HL-60/S4 (cell line): ENCODE measurements around the gene TAS1R2.

ENCODE experiments used
- in situ Hi-C: fragments of 300-500 bp; cut with MboI; formaldehyde crosslinking; loops from 2 replicates; pipeline ENCODE4 v1.14.3; 2022; ENCODE audit warnings: low sequenced_read_pairs

TAS1R2 gene

DNA sequence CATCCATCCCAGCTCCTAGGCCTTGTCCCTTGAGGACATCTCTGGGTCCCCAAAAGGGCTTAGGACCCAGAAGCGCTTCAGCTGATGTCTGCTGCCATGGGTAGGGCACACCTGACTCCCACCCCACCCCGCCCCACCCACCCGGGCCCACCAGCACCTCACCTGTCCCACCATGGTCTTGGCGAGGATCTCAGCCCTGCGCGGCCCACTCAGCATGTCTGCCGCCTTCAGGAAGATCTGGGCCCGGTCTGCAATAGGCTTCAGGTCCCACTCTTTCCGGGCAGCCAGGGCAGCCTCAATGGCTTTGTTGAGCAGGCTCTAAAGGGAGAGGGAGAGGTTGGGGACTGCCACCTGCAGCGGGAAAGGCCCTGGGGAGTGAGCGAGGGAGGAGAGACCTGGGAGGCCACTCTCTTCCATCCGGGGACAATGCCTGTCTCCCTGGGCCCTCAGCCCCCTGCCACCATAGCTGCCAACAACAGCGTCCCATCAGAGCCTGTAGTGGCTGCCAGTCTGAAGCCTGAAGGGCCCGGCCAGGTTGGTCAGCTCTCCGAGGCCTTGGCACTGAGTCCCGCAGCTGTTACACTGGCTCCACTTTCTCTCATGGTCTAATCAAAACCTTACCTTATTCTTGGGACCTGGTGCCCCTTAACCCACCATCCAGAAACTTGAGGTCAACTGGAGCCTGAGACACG lies 26.0 kb upstream of the TAS1R2 start:
- in situ Hi-C loops = loop anchor here (25.0 kb wide), 1 partner anchor 777 kb away; the partner anchor contains the start of gene HTR6

DNA sequence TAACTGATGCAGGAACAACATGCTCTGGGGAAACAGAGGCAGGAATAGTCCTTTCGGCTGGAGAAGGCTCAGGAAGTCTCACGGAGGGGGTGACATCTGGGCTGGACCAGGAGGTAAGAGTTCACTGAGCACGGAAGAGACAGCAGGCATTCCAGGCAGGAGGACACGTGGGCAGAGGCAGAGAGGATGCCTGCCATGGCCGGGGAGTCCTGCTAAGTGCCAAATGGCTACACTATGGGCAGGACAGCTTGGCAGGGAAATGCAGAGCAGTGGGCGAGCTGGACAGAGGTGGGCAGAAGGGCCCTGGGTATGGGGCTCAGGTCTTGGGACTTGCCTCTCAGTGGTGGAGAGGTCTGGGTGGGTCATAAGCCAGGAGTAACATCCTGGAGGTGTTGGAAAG lies 25.3 kb upstream of the TAS1R2 start:
- in situ Hi-C loops = loop anchor here (25.0 kb wide), 1 partner anchor 778 kb away; the partner anchor contains the start of gene HTR6

DNA sequence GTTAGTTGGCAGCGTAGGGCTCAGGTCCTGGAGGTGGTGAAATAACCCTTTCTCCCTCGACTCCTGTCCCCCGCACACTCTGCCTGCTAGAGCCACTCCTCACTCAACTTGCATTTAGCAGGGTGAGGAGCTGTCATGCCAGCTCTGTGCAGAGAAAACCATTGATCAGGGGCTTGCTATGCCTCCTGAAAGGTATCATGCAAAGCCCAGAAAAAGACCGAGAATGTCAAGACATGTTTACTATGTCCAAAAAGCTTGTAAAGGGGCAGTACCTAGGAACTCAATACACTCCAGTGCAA lies 24.9 kb upstream of the TAS1R2 start:
- in situ Hi-C loops = loop anchor here (25.0 kb wide), 1 partner anchor 778 kb away; the partner anchor contains the start of gene HTR6

DNA sequence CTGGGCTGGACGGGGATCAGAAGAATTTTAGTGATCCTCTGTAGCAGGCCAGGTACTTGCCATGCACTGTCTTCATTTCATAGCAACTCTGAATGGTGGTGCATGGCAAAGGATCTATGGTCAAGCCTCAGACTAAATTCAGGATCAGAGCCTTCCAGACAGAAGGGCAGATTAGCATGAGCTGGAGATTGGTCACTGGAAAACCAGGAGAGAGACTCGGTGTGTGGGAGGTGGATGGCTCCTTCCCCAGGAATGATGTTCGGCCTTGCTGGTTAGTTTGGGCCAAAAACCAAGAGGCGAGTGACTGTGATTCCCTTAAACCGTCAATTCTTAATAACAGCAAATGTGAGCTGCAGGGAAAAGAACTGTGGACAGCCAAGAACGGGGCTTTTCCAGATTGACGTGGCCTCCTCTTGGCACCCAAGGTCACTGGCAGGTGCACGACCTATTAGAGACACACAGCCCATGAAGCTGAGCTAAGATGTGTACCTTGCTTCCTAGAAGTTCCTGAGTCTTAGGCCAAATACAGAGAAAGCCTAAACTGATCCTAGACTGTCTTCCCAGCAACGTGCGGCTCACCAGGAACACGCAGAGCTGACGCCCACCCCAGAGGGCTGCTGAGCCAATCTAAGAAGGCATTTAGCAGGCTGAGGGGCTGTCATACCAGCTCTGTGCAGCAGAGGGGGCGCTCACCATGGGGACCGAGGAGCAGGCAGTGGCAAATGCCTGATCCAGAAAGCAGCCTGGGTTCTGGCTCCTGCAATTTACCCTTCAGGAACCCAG lies 24.4 kb upstream of the TAS1R2 start:
- in situ Hi-C loops = loop anchor here (25.0 kb wide), 1 partner anchor 778 kb away; the partner anchor contains the start of gene HTR6

DNA sequence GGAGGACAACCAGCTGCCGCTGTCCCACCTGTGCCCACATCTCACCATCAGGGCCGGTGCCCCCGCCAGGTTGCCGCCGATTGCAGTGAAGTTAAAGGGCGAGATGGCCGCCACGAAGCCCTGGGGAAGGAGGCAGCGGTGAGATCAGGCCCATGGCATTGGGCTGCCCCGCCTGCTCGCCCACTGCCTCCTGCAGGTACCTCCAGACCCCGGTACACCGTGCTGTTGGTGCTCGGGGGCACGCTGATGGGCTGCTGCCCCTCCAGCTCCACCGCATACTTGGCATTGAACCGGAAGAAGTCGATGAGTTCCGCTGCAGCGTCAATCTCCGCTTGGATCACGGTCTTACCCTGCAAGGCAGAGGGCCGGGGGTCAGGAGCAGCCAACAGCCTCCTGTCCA lies 23.6 kb upstream of the TAS1R2 start:
- in situ Hi-C loops = loop anchor here (25.0 kb wide), 1 partner anchor 779 kb away; the partner anchor contains the start of gene HTR6

DNA sequence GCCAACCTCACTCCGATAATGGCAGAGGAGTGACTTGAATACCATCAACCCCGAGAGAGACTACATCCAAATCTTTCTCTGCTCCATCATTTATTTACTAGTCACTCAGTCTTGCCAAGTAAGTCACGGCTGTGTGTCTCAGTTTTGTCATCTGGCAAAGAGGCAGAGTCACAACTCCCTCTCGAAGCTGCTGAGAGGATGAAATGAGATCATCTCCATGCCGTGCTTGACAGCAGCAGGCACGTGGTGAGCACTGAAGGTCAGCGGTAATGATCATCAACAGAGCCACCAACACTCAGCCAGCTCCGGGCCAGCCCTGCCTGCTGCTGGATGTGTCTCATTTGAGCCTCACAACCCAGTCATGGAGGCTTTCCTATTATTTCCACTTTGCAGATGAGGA lies 23.0 kb upstream of the TAS1R2 start:
- in situ Hi-C loops = loop anchor here (25.0 kb wide), 1 partner anchor 780 kb away; the partner anchor contains the start of gene HTR6

DNA sequence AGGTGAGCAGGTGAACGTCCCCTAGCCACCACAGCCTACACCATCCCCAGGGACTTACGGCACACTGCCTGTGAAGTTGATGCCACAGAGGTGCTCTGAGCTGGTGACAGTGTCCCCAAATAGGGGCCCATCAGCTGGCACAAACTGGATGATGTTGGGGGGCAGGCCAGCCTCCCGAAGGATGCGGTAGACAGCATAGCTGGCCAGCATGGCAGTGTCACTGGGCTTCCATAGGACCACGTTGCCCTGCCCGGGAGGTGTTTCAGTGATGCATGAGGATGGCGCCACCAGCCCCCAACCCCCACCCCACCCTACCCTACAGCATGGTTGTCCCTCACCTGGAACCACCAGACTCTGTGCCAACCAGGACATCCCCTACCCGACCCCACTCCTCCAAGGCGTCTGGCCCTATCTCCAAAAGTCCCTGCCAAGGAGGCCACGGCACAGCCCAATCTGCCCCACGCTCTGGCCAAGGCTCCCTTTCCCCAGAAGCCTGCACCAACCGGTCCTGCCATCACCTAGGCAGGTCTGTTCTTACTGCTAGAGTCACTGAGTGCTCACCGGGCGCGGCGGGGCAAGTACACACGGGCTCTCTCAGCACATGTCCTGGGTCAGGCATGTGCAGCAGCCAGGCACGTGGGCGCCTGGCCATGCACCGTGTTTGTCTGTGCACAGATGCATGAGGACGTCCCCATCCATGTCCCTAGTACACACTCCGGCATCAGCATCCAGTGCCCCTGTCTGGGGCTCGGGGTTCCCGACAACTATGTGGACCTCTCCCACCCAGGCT lies 22.4 kb upstream of the TAS1R2 start:
- in situ Hi-C loops = loop anchor here (25.0 kb wide), 1 partner anchor 780 kb away; the partner anchor contains the start of gene HTR6

DNA sequence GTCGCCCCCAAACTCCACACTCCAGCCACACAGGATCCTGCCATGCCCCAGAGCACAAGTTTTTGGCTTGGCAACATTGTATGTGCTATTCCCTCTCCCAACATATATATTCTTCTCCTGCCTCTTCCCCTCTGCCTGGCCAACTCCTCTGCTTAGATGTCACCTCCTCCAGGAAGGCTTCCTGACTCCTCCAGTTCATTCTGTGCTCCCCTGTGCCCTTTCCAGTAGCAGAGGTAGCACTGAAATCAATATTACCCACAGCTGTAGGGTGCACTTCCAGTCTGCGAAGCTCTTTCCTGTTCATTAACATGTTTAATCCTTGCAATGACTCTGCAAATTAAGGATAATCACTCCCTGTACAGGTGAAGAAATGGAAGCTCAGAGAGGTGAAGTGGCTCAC lies 21.7 kb upstream of the TAS1R2 start:
- in situ Hi-C loops = loop anchor here (25.0 kb wide), 1 partner anchor 781 kb away; the partner anchor contains the start of gene HTR6

DNA sequence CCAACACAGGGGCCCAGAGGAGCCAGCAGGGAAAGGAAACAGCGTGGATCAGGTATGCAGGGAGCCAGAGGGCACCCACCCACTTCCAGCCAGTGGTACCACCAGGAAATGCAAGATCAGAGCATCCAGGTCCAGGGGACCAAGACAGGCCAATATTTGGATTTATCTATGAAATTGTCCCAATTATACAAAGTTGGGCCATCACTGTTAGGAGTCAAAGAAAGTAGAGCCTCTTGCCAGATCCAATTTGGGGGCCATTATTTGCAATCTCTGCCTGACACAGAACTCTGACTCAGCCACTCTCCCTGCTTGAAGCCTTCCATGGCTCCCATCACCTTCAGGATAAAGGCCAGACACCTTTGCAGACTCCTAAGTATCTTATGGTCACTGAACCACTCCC lies 21.1 kb upstream of the TAS1R2 start:
- in situ Hi-C loops = loop anchor here (25.0 kb wide), 1 partner anchor 782 kb away; the partner anchor contains the start of gene HTR6

DNA sequence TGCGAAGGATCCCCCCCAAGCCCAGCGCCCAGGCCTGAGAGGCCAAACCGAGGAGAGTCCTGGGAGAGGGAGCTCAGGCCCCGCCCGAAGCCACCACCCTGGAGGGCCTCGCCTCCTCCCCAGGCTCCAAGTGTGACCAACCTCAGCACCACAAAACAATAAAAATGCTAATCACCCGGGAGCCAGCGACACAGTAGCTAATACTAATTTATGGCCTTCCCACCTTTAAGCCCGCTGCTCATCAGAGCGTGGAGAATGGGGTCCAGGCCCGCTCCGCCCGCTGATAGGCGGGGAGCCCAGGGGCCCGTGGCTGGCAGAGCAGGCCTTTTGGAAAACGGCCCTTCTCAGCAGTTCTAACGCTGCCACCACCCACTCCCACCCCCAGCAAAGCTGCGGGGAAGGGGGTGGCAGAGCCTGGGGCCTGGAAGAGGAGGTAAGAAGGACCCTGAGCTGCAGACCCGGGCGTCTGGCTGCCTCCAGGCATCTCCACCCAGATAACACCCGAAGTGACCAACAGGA lies 20.4 kb upstream of the TAS1R2 start:
- in situ Hi-C loops = loop anchor here (25.0 kb wide), 1 partner anchor 782 kb away; the partner anchor contains the start of gene HTR6

DNA sequence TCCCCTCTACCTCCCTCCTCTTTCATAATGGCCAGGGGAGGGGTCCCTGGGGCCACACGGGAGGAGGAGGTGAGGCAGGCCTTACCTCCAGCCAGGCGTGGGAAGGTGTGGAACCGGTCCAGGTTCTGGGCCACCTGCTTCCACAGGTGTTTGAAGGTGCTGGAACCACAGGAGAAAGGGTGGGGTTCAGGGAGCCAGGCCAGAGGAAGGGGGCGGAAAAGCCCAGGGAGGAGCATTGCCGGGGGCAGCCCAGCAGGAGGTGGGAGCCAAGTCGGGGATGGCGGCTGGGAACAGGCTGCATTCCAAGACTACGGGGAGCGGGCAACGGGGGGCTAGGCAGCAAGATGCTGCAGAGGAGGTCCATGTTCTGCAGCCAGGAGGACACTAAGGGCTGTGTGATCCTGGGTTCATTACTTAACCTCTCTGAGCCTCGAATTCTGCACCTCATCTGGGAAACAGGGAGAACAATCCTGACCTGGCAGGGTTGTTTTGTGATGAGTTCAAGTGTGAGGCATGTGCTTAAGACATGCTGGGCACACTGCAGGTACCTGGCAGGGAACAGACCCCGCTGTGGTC lies 19.8 kb upstream of the TAS1R2 start:
- in situ Hi-C loops = loop anchor here (25.0 kb wide), 1 partner anchor 783 kb away; the partner anchor contains the start of gene HTR6

DNA sequence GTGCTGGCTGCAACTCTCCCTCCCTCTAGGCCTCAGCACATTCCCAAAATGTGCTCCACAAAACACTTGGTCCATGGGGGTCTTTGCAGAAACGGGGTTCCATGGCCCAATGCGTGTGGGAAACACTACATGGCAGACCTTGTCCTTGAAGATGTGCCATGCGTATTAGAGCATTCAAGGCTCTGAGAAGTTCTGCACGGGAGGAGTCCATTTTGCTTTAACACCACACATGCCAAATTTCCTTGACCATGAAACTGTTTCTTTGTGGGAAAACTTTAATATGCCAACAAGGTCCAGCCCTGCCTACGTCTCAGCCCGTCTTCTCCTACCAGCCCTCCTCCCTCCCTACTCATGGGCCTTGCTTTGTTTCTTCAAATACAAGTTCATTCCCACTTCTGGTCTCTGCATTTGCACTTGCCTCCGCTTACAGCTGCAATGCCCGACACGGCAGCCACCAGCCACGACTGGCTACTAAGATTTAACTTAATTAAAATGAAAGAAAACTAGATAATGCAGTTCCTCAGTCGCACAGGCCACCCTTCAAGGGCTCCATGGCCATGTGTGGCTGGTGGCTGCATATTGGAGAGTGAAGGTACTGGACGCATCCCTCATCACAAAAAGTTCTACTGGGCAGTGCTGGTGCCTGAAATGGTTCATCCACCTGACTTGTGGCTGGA lies 19.2 kb upstream of the TAS1R2 start:
- in situ Hi-C loops = loop anchor here (25.0 kb wide), 1 partner anchor 784 kb away; the partner anchor contains the start of gene HTR6

DNA sequence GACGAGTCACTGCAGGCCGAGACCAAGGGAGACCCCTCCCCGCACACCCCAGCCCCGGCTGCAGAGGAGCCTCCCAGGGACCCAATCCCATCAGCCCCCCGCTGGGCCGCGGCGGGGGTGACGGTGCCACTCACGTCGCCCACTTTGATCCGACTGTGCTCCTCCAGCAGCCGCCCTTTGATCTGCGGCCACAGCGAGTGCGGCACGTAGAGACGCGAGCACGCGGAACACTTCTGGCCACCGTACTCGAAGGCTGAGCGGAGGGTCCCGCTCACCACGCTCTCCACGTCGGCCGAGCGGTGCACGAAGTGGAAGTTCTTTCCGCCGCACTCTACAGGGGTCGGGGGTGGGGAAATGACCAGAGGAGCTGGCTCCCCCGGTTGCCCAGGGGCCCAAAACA lies 17.8 kb upstream of the TAS1R2 start:
- in situ Hi-C loops = loop anchor here (25.0 kb wide), 1 partner anchor 785 kb away; the partner anchor contains the start of gene HTR6

DNA sequence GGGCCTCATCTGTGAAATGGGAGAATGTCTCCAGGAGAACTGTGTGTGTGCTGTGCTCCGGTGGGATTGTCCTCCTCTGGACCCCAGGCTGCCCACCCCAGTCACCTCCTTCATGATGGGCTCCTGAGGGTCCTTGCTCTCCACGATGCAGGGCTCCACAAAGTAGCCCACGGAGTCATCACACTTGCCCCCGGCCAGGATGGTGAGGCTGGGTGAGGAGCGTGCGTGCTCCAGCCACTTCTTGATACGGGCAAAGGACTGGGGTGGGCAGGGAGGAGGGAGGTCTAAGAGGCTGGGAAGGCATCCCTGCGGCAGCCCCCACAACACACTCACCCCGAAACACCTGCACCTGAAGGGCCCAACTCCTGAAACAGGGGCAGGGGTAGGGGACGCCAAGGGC lies 16.8 kb upstream of the TAS1R2 start:
- in situ Hi-C loops = loop anchor here (25.0 kb wide), 1 partner anchor 786 kb away; the partner anchor contains the start of gene HTR6

DNA sequence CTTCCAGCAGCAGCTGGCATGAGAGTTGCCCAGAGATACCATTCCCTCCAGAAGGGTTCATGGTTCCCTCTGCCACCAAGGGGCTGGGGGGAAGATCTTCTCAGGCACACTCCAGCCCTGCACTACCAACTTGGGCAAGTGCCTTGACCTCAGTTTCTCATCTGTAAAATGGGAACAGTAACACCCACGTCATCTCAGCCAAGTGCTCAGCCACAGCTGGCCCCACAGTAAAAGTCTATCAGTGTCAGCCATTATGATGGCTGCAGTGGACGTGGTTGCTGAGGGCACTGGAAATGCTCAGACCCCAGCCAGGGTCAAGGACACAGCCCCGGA lies 16.3 kb upstream of the TAS1R2 start:
- in situ Hi-C loops = loop anchor here (25.0 kb wide), 1 partner anchor 787 kb away; the partner anchor contains the start of gene HTR6

DNA sequence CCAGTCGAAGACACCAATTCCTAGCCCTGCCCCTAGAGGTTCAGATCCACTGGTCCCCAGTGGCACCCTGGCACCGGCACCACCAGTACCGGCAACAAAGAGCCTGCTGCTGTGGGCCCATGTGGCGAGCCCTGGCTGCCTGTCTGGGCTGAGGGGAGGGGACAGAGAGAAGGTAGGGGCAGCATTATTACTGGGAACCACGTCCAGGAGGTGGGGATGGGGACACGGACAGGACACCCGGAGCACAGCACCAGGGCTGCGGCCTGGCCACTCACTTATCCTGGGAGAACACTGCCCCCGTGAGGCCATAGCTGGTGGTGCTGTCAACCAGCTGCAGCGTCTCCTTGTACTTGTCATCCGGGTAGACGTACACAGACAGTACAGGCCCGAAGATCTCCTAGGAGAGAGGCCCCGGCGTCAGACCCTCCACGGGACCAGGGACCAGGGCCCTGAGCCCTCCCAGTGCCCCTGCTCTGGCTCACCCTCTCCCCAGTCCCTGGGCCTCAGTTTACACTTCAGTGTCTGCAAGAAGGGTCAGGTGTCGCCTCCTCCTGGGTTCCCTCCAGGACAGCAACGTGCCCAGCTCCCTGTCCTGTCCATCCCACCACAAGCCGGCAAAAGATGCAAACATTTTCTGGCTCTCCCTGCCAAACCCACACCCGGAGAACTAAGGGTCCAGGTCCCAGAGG lies 15.8 kb upstream of the TAS1R2 start:
- in situ Hi-C loops = loop anchor here (25.0 kb wide), 1 partner anchor 787 kb away; the partner anchor contains the start of gene HTR6

DNA sequence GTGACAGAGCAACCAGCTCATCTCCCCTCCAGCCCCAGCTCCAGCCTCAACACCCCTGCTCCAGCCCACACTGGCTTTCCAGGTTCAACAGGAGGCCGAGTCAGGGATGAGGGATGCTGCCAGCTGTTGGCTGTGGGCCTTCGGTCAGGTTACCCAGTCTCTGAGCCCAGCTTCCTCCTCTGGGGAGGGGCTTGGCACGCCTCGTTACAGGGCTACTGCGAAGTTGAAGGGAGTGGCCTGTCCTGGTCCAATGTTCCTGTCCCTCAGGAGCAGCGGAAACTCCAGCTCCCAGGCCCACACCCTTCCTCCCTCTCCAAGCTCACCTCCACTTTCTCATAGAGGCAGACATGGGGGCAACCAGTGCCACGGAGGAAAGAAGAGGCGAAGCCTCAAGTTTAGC lies 15.1 kb upstream of the TAS1R2 start:
- in situ Hi-C loops = no loop called here

DNA sequence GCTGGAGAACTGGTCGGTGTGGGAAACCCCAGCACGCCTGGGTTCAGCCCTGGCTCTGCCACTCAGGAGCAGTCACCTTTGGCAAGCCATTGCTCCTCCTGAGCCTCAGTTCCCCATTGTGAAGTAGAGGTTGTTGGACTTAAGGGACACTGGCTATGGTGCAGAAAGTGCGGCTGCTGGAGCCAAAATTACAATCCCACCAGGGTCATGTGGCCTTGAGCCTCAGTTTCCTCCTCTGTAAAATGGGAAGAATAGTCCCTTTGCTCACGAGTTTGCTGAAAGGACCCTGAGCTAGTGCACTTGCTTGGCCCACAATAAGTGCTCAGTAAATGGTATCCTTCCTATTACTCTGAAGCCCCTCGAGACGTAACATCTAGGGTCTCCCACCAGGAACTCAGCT lies 14.6 kb upstream of the TAS1R2 start:
- in situ Hi-C loops = no loop called here

DNA sequence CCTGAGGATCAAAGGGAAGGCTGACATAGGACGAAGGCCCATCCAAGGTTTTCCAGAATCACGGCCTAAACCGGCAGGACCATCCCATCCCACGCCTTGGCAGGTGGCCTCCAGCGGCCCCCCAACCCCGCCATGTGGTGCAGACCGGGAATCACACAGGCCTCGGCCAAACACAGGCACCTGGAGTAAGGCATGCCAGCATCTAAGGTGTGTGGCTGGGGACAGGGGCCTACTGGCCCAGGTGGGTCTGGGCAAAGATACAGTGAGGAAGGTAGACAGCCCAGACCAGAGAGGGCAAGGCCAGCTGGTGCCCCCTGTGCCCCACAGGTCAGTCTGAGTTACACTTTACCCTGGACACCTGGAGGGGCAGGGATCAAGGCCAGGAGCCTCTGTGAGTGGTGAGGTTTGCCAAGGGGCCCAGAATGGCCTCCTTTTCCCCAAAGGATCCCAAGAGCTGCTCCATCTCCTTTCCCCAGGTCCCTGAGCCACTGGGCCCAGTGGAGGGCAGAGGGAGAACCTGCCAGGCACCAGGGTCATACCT lies 12.7 kb upstream of the TAS1R2 start:
- in situ Hi-C loops = no loop called here
